GM23338 (cell line): ENCODE results near the gene ADPRH.
"Not testable (repeated sequence)": the region's sequence is repeated elsewhere in the genome, so short reads cannot be mapped to it uniquely, and the experiment has no call there.

Experiments
- CREB1 ChIP-seq: fragments of 250-450 bp; sonication (Bioruptor Pico); IDR thresholded peaks from 2 replicates; pipeline ENCODE4 v1.5.0; 2020; ENCODE audit warnings: low read depth, mild to moderate bottlenecking, moderate library complexity
- EZH2 ChIP-seq: fragments of 200-600 bp; sonication (generic); IDR thresholded peaks from one replicate; pipeline ENCODE4 v1.8.0; 2017; ENCODE audit warnings: antibody characterized with exemption, mild to moderate bottlenecking, low read depth; ENCODE audit not compliant: unreplicated experiment
- EZH2phosphoT487 ChIP-seq: fragments of 200-600 bp; sonication (generic); IDR thresholded peaks from one replicate; pipeline ENCODE4 v1.8.1; 2018; ENCODE audit warnings: antibody characterized with exemption; ENCODE audit not compliant: unreplicated experiment
- JUNB ChIP-seq: IDR thresholded peaks from one replicate; pipeline ENCODE4 v1.6.1; 2016; ENCODE audit warnings: antibody characterized with exemption; ENCODE audit not compliant: unreplicated experiment
- POLR2AphosphoS5 ChIP-seq: IDR thresholded peaks from 2 replicates; pipeline ENCODE4 v1.6.1; 2016; ENCODE audit warnings: antibody characterized with exemption, low read depth
- STAT1 ChIP-seq: IDR thresholded peaks from one replicate; pipeline ENCODE4 v1.6.1; 2016; ENCODE audit warnings: antibody characterized with exemption; ENCODE audit not compliant: unreplicated experiment
- ZNF114 ChIP-seq: fragments of 250-450 bp; sonication (Bioruptor Pico); IDR thresholded peaks from 2 replicates; pipeline ENCODE4 v1.5.0; 2020; ENCODE audit warnings: mild to moderate bottlenecking, moderate library complexity
- ZNF331 ChIP-seq: fragments of 250-450 bp; sonication (Bioruptor Pico); IDR thresholded peaks from 2 replicates; pipeline ENCODE4 v1.5.0; 2020; ENCODE audit warnings: low read depth, mild to moderate bottlenecking, moderate library complexity
- TF ChIP-seq, protein P1 (sequence below), 2 experiments: fragments of 200-600 bp in 1 of 2; sonication (generic) in 1 of 2; conservative IDR thresholded peaks; 2 replicates each; pipeline versions ENCODE4 v1.5.1 to v1.6.1; 2016 to 2017; ENCODE audit warnings: antibody characterized with exemption in 2 of 2, low read depth in 2 of 2, mild to moderate bottlenecking in 2 of 2, moderate library complexity in 1 of 2
- TF ChIP-seq, protein P2 (sequence below): IDR thresholded peaks from one replicate; pipeline ENCODE4 v1.6.1; 2018; ENCODE audit warnings: antibody characterized with exemption; ENCODE audit not compliant: unreplicated experiment
- TF ChIP-seq, protein P3 (sequence below): IDR thresholded peaks from 2 replicates; pipeline ENCODE4 v1.6.1; 2016; ENCODE audit warnings: antibody characterized with exemption
- TF ChIP-seq, protein P4 (sequence below): fragments of 250-450 bp; sonication (Bioruptor Pico); IDR thresholded peaks from 2 replicates; pipeline ENCODE4 v1.5.0; 2020; ENCODE audit warnings: mild to moderate bottlenecking, moderate library complexity

DNA sequence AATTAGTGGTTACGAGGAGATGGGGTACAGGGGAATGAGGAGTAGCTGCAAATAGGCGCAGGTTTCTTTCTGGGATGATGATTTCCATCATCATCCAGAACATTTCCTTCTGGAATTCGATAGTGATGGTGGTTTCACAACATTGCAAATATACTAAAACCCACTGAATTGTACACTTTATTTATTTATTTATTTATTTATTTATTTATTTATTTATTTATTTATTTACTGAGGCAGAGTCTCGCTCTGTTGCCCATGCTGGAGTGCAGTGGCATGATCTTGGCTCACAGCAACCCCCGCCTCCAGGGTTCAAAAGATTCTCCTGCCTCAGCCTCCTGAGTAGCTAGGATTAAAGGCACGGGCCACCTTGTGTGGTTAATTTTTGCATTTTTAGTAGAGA, 26.4 kb upstream of the ADPRH start:
- TF ChIP-seq POLR2AphosphoS5; EZH2; ZNF114 (CRISPR knock-in tag); CREB1 (CRISPR knock-in tag); EZH2phosphoT487; ZNF331 (CRISPR knock-in tag); STAT1; JUNB: not testable (repeated sequence)
- TF ChIP-seq, protein P1, sequence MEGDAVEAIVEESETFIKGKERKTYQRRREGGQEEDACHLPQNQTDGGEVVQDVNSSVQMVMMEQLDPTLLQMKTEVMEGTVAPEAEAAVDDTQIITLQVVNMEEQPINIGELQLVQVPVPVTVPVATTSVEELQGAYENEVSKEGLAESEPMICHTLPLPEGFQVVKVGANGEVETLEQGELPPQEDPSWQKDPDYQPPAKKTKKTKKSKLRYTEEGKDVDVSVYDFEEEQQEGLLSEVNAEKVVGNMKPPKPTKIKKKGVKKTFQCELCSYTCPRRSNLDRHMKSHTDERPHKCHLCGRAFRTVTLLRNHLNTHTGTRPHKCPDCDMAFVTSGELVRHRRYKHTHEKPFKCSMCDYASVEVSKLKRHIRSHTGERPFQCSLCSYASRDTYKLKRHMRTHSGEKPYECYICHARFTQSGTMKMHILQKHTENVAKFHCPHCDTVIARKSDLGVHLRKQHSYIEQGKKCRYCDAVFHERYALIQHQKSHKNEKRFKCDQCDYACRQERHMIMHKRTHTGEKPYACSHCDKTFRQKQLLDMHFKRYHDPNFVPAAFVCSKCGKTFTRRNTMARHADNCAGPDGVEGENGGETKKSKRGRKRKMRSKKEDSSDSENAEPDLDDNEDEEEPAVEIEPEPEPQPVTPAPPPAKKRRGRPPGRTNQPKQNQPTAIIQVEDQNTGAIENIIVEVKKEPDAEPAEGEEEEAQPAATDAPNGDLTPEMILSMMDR (conservative IDR thresholded peaks at IDR 0.05; ENCODE audit: low read depth in 2 of 2): not testable (repeated sequence)
- TF ChIP-seq, protein P2, sequence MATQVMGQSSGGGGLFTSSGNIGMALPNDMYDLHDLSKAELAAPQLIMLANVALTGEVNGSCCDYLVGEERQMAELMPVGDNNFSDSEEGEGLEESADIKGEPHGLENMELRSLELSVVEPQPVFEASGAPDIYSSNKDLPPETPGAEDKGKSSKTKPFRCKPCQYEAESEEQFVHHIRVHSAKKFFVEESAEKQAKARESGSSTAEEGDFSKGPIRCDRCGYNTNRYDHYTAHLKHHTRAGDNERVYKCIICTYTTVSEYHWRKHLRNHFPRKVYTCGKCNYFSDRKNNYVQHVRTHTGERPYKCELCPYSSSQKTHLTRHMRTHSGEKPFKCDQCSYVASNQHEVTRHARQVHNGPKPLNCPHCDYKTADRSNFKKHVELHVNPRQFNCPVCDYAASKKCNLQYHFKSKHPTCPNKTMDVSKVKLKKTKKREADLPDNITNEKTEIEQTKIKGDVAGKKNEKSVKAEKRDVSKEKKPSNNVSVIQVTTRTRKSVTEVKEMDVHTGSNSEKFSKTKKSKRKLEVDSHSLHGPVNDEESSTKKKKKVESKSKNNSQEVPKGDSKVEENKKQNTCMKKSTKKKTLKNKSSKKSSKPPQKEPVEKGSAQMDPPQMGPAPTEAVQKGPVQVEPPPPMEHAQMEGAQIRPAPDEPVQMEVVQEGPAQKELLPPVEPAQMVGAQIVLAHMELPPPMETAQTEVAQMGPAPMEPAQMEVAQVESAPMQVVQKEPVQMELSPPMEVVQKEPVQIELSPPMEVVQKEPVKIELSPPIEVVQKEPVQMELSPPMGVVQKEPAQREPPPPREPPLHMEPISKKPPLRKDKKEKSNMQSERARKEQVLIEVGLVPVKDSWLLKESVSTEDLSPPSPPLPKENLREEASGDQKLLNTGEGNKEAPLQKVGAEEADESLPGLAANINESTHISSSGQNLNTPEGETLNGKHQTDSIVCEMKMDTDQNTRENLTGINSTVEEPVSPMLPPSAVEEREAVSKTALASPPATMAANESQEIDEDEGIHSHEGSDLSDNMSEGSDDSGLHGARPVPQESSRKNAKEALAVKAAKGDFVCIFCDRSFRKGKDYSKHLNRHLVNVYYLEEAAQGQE: not testable (repeated sequence)
- TF ChIP-seq, protein P3, sequence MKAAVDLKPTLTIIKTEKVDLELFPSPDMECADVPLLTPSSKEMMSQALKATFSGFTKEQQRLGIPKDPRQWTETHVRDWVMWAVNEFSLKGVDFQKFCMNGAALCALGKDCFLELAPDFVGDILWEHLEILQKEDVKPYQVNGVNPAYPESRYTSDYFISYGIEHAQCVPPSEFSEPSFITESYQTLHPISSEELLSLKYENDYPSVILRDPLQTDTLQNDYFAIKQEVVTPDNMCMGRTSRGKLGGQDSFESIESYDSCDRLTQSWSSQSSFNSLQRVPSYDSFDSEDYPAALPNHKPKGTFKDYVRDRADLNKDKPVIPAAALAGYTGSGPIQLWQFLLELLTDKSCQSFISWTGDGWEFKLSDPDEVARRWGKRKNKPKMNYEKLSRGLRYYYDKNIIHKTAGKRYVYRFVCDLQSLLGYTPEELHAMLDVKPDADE: not testable (repeated sequence)
- TF ChIP-seq, protein P4, sequence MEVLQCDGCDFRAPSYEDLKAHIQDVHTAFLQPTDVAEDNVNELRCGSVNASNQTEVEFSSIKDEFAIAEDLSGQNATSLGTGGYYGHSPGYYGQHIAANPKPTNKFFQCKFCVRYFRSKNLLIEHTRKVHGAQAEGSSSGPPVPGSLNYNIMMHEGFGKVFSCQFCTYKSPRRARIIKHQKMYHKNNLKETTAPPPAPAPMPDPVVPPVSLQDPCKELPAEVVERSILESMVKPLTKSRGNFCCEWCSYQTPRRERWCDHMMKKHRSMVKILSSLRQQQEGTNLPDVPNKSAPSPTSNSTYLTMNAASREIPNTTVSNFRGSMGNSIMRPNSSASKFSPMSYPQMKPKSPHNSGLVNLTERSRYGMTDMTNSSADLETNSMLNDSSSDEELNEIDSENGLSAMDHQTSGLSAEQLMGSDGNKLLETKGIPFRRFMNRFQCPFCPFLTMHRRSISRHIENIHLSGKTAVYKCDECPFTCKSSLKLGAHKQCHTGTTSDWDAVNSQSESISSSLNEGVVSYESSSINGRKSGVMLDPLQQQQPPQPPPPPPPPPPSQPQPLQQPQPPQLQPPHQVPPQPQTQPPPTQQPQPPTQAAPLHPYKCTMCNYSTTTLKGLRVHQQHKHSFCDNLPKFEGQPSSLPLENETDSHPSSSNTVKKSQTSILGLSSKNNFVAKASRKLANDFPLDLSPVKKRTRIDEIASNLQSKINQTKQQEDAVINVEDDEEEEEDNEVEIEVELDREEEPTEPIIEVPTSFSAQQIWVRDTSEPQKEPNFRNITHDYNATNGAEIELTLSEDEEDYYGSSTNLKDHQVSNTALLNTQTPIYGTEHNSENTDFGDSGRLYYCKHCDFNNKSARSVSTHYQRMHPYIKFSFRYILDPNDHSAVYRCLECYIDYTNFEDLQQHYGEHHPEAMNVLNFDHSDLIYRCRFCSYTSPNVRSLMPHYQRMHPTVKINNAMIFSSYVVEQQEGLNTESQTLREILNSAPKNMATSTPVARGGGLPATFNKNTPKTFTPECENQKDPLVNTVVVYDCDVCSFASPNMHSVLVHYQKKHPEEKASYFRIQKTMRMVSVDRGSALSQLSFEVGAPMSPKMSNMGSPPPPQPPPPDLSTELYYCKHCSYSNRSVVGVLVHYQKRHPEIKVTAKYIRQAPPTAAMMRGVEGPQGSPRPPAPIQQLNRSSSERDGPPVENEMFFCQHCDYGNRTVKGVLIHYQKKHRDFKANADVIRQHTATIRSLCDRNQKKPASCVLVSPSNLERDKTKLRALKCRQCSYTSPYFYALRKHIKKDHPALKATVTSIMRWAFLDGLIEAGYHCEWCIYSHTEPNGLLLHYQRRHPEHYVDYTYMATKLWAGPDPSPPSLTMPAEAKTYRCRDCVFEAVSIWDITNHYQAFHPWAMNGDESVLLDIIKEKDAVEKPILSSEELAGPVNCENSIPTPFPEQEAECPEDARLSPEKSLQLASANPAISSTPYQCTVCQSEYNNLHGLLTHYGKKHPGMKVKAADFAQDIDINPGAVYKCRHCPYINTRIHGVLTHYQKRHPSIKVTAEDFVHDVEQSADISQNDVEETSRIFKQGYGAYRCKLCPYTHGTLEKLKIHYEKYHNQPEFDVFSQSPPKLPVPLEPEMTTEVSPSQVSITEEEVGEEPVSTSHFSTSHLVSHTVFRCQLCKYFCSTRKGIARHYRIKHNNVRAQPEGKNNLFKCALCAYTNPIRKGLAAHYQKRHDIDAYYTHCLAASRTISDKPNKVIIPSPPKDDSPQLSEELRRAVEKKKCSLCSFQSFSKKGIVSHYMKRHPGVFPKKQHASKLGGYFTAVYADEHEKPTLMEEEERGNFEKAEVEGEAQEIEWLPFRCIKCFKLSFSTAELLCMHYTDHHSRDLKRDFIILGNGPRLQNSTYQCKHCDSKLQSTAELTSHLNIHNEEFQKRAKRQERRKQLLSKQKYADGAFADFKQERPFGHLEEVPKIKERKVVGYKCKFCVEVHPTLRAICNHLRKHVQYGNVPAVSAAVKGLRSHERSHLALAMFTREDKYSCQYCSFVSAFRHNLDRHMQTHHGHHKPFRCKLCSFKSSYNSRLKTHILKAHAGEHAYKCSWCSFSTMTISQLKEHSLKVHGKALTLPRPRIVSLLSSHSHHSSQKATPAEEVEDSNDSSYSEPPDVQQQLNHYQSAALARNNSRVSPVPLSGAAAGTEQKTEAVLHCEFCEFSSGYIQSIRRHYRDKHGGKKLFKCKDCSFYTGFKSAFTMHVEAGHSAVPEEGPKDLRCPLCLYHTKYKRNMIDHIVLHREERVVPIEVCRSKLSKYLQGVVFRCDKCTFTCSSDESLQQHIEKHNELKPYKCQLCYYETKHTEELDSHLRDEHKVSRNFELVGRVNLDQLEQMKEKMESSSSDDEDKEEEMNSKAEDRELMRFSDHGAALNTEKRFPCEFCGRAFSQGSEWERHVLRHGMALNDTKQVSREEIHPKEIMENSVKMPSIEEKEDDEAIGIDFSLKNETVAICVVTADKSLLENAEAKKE (CRISPR knock-in tag): not testable (repeated sequence)
